HepG2 (cell line): ENCODE data around the gene CCNH.

ENCODE experiments used
- ESRRA ChIP-seq: sonication (generic); formaldehyde crosslinking; IDR thresholded peaks from 2 replicates; pipeline ENCODE4 v1.5.1; 2020; ENCODE audit warnings: mild to moderate bottlenecking, low read depth, missing genetic modification reagents
- HES4 ChIP-seq: sonication (generic); formaldehyde crosslinking; IDR thresholded peaks from 2 replicates; pipeline ENCODE4 v1.9.0; 2021; ENCODE audit warnings: mild to moderate bottlenecking, missing genetic modification reagents, borderline replicate concordance
- ISX ChIP-seq: sonication (generic); formaldehyde crosslinking; conservative IDR thresholded peaks from 2 replicates; pipeline ENCODE4 v1.5.0; 2020; ENCODE audit warnings: missing genetic modification reagents
- NCOA1 ChIP-seq: sonication (generic); formaldehyde crosslinking; IDR thresholded peaks from 2 replicates; pipeline ENCODE4 v1.9.0; 2021; ENCODE audit warnings: missing genetic modification reagents
- NFE2L2 ChIP-seq: fragments of 150-350 bp; IDR thresholded peaks from 2 replicates; pipeline ENCODE4 v1.6.1; 2014; ENCODE audit warnings: low read length
- NR2C2 ChIP-seq: sonication (generic); formaldehyde crosslinking; IDR thresholded peaks from 2 replicates; pipeline ENCODE4 v1.4.0; 2020; ENCODE audit warnings: missing genetic modification reagents, mild to moderate bottlenecking, moderate library complexity, borderline replicate concordance
- POLR2A ChIP-seq, 2 experiments: IDR thresholded peaks; 2 replicates each; pipeline ENCODE4 v1.6.1; 2011; ENCODE audit warnings: low read depth in 2 of 2, low read length in 2 of 2, mild to moderate bottlenecking in 1 of 2, moderate library complexity in 1 of 2; ENCODE audit not compliant: insufficient read depth in 1 of 2
- TCF12 ChIP-seq, 2 experiments: fragments of 450-650 bp in 1 of 2; sonication (generic) in 1 of 2; formaldehyde crosslinking in 1 of 2; IDR thresholded peaks; 2 replicates each; pipeline versions ENCODE4 v1.6.1 to v1.8.0; 2017 to 2022; ENCODE audit warnings: antibody characterized with exemption in 1 of 2, mild to moderate bottlenecking in 1 of 2, missing genetic modification reagents in 1 of 2, moderate library complexity in 1 of 2
- ZBTB20 ChIP-seq: sonication (generic); formaldehyde crosslinking; IDR thresholded peaks from 2 replicates; pipeline ENCODE4 v1.8.1; 2023; ENCODE audit warnings: missing genetic modification reagents, low read depth, mild to moderate bottlenecking, borderline replicate concordance

DNA sequence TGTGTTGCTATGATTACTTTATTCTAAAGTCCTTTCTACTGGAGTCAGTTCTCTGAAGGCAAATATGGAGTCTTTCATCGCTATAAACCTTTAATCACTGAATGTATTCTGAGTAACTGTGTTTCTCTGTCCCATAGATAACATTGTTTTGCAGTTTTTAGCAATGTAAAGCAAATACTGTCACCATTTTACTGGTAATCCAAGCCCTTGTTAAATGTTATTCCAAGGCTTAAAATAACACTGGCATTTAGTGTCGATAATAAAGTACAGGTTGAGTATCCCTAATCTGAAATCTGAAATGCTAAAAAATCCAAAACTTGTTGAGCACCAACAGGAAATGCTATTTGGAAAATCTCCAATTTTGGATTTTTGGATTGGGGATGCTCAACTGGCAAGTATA lies 24.6 kb downstream of the CCNH start:
- TF ChIP-seq NR2C2 (CRISPR knock-in tag) = no peak
- TF ChIP-seq TCF12 (IDR thresholded peaks at IDR 0.05) = no peak
- no peak for TF ChIP-seq TCF12 (CRISPR knock-in tag; IDR thresholded peaks at IDR 0.05)
- TF ChIP-seq HES4 (CRISPR knock-in tag) = no peak
- no peak for TF ChIP-seq ESRRA (CRISPR knock-in tag)
- no peak for TF ChIP-seq NFE2L2
- no peak for TF ChIP-seq ZBTB20 (CRISPR knock-in tag)
- no peak for TF ChIP-seq ISX (CRISPR knock-in tag)
- TF ChIP-seq POLR2A (IDR thresholded peaks at IDR 0.05; ENCODE audit: insufficient read depth in 1 of 2, low read depth in 2 of 2, low read length in 2 of 2) = no peak
- no peak for TF ChIP-seq NCOA1
